HG02884 (cell line): Measurements from ENCODE around the gene MMP20.

Source experiments
- ATAC-seq: cut with Tn5 transposase; IDR thresholded peaks from one replicate; pipeline ENCODE4 v1.9.1; 2021; ENCODE audit warnings: mild to moderate bottlenecking, moderate library complexity; ENCODE audit not compliant: unreplicated experiment

The MMP20 gene

DNA sequence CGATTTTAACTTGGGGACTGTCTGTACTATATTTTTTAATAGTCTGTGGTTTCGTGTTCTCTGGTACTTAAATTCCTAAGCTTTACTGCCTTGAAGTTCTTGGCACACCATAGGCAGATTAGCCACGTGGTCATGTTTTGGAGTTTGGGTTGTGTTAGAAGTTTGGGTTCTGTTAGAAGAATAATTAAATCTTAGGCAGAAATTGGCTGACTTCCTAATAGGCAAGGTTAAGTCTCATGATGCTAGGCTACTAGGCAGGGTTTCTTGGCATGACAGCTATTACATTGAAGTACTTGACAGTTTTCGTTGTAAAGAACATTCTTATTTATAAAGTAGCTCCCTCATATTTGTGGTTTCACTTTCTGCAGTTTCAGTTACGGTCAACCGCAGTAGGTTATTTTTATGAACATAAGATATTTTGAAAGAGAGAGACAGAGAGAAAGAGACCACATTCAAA is 64.5 kb downstream of the MMP20 start:
- ATAC-seq = peak; percentile 74

DNA sequence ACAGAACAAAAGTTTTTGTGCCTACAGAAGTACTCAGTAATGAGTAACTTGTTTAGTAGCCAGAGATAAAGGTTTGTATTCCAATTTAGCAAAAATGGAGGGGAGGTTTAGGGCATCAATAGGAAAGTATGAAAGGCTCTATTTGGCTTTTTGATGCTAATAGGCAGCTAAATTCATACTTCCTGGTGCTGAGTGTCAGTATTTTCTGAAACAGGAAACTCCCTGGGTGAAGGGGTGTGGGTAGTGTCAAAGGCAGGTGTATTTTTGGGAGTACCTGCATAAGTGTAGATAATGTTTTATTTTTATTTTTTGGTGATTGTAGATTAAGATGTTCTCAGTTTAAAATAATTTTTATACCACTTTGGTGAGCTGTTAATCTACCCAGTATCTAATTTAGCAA is 65.3 kb downstream of the MMP20 start:
- ATAC-seq = peak; percentile 37

- no peak for ATAC-seq
Observed at GRCh38 chr11:102555091-102555490, 70.0 kb downstream of the MMP20 start.

- ATAC-seq = peak; percentile 88
Observed at GRCh38 chr11:102553835-102554282, 71.3 kb downstream of the MMP20 start.

GRCh38 chr11:102552447-102553194 is 72.5 kb downstream of the MMP20 start:
- no peak for ATAC-seq

- no peak for ATAC-seq
Observed at GRCh38 chr11:102552020-102552419, 73.1 kb downstream of the MMP20 start.

GRCh38 chr11:102551169-102551781 is 73.9 kb downstream of the MMP20 start:
- no peak for ATAC-seq

DNA sequence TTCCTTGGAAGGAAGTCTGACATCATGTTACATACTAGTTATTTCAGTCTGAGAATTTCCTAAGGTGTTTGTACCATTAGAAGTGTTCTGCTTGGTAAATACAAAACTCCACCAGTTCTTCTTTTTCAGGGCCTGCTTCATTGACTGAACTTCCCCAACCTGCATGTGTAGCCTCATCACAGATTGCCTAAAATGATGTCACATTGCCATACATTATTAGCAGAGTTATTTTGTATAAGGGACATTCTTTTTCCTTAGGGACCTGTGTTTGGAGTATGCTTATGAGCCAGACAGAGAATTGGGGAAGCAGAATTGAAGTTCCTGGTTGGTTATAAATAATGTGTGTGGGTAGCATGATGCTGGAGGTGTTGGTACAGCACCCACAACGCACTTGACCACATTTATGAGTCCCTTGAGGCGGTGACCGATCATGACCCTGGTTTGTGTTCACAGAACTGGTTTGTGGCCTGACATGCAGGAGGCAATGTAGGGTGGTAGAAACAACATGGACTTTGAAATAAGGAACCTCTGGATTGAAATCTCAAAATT is 78.1 kb downstream of the MMP20 start:
- peak; percentile 55 for ATAC-seq

DNA sequence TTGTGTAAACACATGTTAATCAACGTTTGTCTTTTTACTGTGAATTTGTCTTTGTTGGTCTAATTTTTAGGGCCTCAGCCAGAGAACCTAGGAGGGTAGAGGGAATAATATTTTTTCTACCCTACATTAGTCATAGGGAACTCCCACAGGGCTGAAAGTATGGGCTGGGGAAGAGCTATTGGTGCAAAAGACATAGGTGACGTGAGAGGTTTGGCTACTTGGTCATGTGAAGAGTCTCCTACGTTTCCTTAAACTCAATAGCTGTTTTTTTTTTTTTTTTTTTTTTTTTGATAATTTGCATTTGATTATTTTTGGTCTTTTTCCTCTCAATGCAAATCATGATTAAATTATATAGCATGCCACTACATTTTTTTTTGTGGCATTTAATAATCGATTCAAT is 78.7 kb downstream of the MMP20 start:
- peak; percentile 69 for ATAC-seq

DNA sequence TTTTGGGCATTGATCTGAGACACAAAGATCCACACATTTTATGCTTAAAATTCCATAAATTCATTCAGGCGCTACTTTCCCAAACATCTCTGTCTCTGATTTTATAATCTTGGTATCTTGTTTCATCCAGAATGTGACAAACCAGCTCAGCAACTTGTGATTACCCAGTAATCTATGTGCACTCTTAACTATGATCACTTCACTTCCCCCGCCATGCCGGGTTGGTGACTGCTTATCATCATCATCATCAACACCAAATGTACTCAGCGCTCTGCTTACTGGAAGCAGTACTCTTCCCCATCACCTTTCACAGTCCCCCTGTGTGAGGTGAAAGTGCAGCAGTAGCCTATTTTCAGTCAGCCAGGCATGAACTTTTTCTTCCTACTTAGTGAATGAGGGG is 79.4 kb downstream of the MMP20 start:
- ATAC-seq = no peak

DNA sequence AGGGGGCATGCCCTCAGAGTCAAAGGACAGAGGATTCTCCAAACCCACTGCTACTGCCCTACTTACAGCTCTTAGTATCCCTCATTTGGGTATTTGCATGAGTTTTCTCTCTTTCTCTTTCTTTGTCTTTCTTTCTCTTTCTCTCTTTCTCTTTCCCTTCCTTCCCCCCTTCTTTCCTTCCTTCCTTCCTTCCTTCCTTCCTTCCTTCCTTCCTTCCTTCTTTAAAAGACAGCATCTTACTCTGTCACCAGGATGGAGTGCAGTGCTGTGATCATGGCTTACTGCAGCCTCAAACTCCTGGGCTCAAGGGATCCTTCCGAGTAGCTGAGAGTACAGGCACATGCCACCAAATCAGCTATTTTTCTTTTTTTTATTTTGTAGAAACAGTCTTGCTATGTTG is 80.5 kb downstream of the MMP20 start:
- no peak for ATAC-seq

- ATAC-seq = no peak
Observed at GRCh38 chr11:102539567-102539966, 85.6 kb downstream of the MMP20 start.

DNA sequence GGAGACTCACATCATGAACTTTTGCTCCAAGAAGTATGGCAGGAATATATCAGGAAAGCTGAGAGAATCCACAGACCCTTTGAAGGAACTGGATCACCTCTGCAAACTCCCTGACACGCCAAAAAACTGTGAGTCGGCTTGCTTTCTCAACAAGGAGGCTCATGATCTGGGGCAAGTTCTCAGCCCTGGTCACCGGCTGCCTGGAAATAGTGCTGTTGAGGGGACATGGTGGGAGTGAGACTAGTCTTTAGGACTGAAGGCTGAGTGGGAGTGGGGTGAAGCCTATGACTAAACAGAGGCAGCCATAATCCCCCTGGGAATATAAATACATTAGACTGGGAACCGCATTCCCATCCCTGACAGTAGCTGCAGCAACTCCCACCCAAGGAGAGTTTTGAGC is 86.2 kb downstream of the MMP20 start:
- ATAC-seq = no peak

GRCh38 chr11:102534261-102534872 is 90.8 kb downstream of the MMP20 start:
- ATAC-seq = no peak

GRCh38 chr11:102530558-102530957 is 94.6 kb downstream of the MMP20 start, which contains the start of gene MMP7:
MMP7 (minus strand) TSS chr11:102530747; CDS start chr11:102530700, 47 bp downstream.
- peak; percentile 48 for ATAC-seq

DNA sequence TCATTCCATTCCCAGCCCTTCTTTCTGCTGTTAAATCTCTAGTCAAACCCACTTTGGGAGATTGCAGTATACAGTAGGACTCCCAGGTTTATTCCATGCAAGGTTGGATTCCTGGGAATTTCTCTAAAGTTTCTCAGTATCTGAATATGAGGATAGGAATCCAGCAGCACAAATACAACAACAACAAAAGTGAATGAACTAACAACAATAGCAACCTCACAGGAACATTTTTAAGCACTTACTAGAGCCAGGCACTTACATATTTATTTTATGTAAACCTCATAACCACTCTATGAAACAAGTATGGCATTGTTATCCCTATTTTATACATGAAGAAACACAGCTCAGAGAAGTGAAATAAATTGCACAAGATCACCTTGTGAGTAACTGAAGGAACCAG is 96.5 kb downstream of the MMP20 start:
- no peak for ATAC-seq

DNA sequence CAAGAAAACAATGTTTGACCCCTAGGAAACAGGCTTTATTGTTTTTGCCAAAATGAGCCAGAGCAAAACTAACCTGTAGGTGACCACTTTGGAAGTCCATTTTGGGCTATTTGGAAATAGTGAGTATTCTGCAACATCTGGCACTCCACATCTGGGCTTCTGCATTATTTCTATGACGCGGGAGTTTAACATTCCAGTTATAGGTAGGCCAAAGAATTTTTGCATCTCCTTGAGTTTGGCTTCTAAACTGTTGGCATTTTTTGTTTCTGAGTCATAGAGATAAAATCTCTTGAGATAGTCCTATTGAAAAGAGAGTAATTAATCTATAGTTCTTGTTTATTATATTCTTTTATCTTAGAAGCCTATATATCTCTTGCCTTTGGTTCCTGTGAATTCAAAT is 97.4 kb downstream of the MMP20 start:
- ATAC-seq = no peak

- ATAC-seq = no peak
Observed at GRCh38 chr11:102527041-102527440, 98.1 kb downstream of the MMP20 start.
